Liver (tissue), 9 donors: ENCODE results near the gene SECTM1. TPM values are rescaled to one million over a fixed set of nuclear protein-coding genes. Genes with fewer than 3 reads are reported as not detected.

ENCODE experiments used
- DNase-seq: peaks from one replicate; pipeline ENCODE4 v3.0.0-alpha.2; 2017; ENCODE audit warnings: low spot score
- H3K27ac ChIP-seq, 2 donors: one replicate each; pipeline ENCODE4 v1.7.0; 2013; ENCODE audit warnings: inconsistent platforms in 2 of 2, low read length in 2 of 2, control low read depth in 1 of 2, low read depth in 1 of 2, mild to moderate bottlenecking in 1 of 2
- H3K27me3 ChIP-seq, 4 donors: one replicate each; pipeline versions ENCODE4 v1.6.1 to v1.7.0; 2013; ENCODE audit warnings: low read length in 3 of 4, inconsistent platforms in 1 of 4, mild to moderate bottlenecking in 1 of 4, moderate library complexity in 1 of 4; ENCODE audit not compliant: control insufficient read depth in 4 of 4, insufficient read depth in 4 of 4
- H3K36me3 ChIP-seq, 4 donors: one replicate each; pipeline versions ENCODE4 v1.6.1 to v1.7.0; 2013; ENCODE audit warnings: low read length in 3 of 4, mild to moderate bottlenecking in 3 of 4, low read depth in 1 of 4, moderate library complexity in 1 of 4; ENCODE audit not compliant: control insufficient read depth in 4 of 4, insufficient read depth in 3 of 4
- H3K4me1 ChIP-seq, 4 donors: one replicate each; pipeline versions ENCODE4 v1.6.1 to v1.7.0; 2013; ENCODE audit warnings: low read length in 3 of 4, mild to moderate bottlenecking in 3 of 4, moderate library complexity in 1 of 4; ENCODE audit not compliant: control insufficient read depth in 4 of 4, insufficient read depth in 4 of 4
- H3K4me3 ChIP-seq, 3 donors: one replicate each; pipeline versions ENCODE4 v1.6.1 to v1.7.0; 2013; ENCODE audit warnings: low read length in 3 of 3, control low read depth in 1 of 3, low read depth in 1 of 3, mild to moderate bottlenecking in 1 of 3
- H3K9ac ChIP-seq, 2 donors: one replicate each; pipeline ENCODE4 v1.7.0; 2013; ENCODE audit warnings: low read length in 2 of 2, mild to moderate bottlenecking in 2 of 2, moderate library complexity in 2 of 2, control low read depth in 1 of 2, low read depth in 1 of 2
- H3K9me3 ChIP-seq, 4 donors: one replicate each; pipeline versions ENCODE4 v1.6.1 to v1.7.0; 2013; ENCODE audit warnings: low read length in 3 of 4; ENCODE audit not compliant: control insufficient read depth in 4 of 4
- ATF3 ChIP-seq: IDR thresholded peaks from 2 replicates; pipeline ENCODE4 v1.6.1; 2016; ENCODE audit warnings: antibody characterized with exemption
- EGR1 ChIP-seq, 2 donors: IDR thresholded peaks; 2 replicates each; pipeline ENCODE4 v1.6.1; 2016 to 2018; ENCODE audit warnings: antibody characterized with exemption in 2 of 2, low read depth in 2 of 2
- FOXA1 ChIP-seq: IDR thresholded peaks from 2 replicates; pipeline ENCODE4 v1.6.1; 2016; ENCODE audit warnings: antibody characterized with exemption
- FOXA2 ChIP-seq: IDR thresholded peaks from 2 replicates; pipeline ENCODE4 v1.6.1; 2016; ENCODE audit warnings: antibody characterized with exemption
- GABPA ChIP-seq, 2 donors: IDR thresholded peaks in 1 of 2; conservative IDR thresholded peaks in 1 of 2; 2 replicates each; pipeline ENCODE4 v1.6.1; 2016; ENCODE audit warnings: antibody characterized with exemption in 2 of 2, mild to moderate bottlenecking in 1 of 2, moderate library complexity in 1 of 2
- HNF4A ChIP-seq, 2 donors: conservative IDR thresholded peaks; 2 replicates each; pipeline ENCODE4 v1.6.1; 2016; ENCODE audit warnings: antibody characterized with exemption in 2 of 2, mild to moderate bottlenecking in 2 of 2
- HNF4G ChIP-seq: IDR thresholded peaks from 2 replicates; pipeline ENCODE4 v1.6.1; 2016; ENCODE audit warnings: antibody characterized with exemption
- JUND ChIP-seq, 2 donors: IDR thresholded peaks; 2 replicates each; pipeline ENCODE4 v1.6.1; 2016; ENCODE audit warnings: antibody characterized with exemption in 2 of 2
- NR2F2 ChIP-seq: IDR thresholded peaks from 2 replicates; pipeline ENCODE4 v1.6.1; 2016; ENCODE audit warnings: antibody characterized with exemption
- RAD21 ChIP-seq, 2 donors: IDR thresholded peaks; 2 replicates each; pipeline ENCODE4 v1.6.1; 2016; ENCODE audit warnings: antibody characterized with exemption in 2 of 2, mild to moderate bottlenecking in 2 of 2
- REST ChIP-seq: IDR thresholded peaks from 2 replicates; pipeline ENCODE4 v1.6.1; 2016; ENCODE audit warnings: antibody characterized with exemption, mild to moderate bottlenecking
- RXRA ChIP-seq, 2 donors: IDR thresholded peaks; 2 replicates each; pipeline ENCODE4 v1.6.1; 2017 to 2018; ENCODE audit warnings: antibody characterized with exemption in 2 of 2, mild to moderate bottlenecking in 1 of 2
- SP1 ChIP-seq: IDR thresholded peaks from 2 replicates; pipeline ENCODE4 v1.6.1; 2018; ENCODE audit warnings: antibody characterized with exemption, mild to moderate bottlenecking
- TAF1 ChIP-seq: conservative IDR thresholded peaks from 2 replicates; pipeline ENCODE4 v1.6.1; 2016; ENCODE audit warnings: antibody characterized with exemption, mild to moderate bottlenecking
- YY1 ChIP-seq: IDR thresholded peaks from 2 replicates; pipeline ENCODE4 v1.6.1; 2016; ENCODE audit warnings: antibody characterized with exemption, mild to moderate bottlenecking
- WGBS: extraction: QIAGEN DNeasy Blood & Tissue Kit; methylation state at CpG from one replicate; pipeline ENCODE4 v1.1.7; 2013; 5-methylcytosine and 5-hydroxymethylcytosine counted together
- polyA plus RNA-seq, 2 donors: library from polyadenylated mRNA; stranded (reverse) in 1 of 2; unstranded in 1 of 2; fragments of 200-250 nt in 1 of 2; fragments of >200 nt in 1 of 2; fragmentation: Nextera tagmentation in 1 of 2; extraction: Ambion mirVana in 1 of 2; gene quantifications; one replicate each; pipeline versions ENCODE4 v1.2.1 to v1.2.3, GENCODE V29; 2013 to 2015
- total RNA-seq, 2 donors: library from RNA; depleted of rRNA; stranded (reverse); fragments of >200 nt; gene quantifications; one replicate each; pipeline ENCODE4 v1.2.3, GENCODE V29; 2014
- TF ChIP-seq, protein P1 (sequence below): fragments of 150-350 bp; IDR thresholded peaks from 2 replicates; pipeline ENCODE4 v1.5.1; 2017; ENCODE audit warnings: improper control_type of control experiment, low read depth, low read length; ENCODE audit not compliant: missing input control
- TF ChIP-seq, protein P2 (sequence below): IDR thresholded peaks from 2 replicates; pipeline ENCODE4 v1.6.1; 2016; ENCODE audit warnings: antibody characterized with exemption
- TF ChIP-seq, protein P3 (sequence below): IDR thresholded peaks from 2 replicates; pipeline ENCODE4 v1.6.1; 2016; ENCODE audit warnings: antibody characterized with exemption
- donor health status: healthy.
- donor health status: healthy.
- donor health status: healthy.
- donor health status: healthy.
- donor health status: healthy.

SECTM1 gene
- total and polyA plus RNA-seq, 4 donors, result 1.3 to 14.2 (median 4.6) TPM

- no peaks in the 10 kb centered on the region for H3K36me3 ChIP-seq
- H3K9me3 ChIP-seq, result no peaks in the 10 kb centered on the region
- no peaks in the 10 kb centered on the region for H3K27me3 ChIP-seq
- DNase-seq, result peak; percentile 62
- peaks cover 7 to 29% (median 14%) of the 10 kb centered on the region in 4 donors for H3K4me1 ChIP-seq
- TF ChIP-seq HNF4A (conservative IDR thresholded peaks at IDR 0.05) (no peak), RAD21 (IDR thresholded peaks at IDR 0.05) (peak; percentile 71 to 79)
- TF ChIP-seq, protein P1, sequence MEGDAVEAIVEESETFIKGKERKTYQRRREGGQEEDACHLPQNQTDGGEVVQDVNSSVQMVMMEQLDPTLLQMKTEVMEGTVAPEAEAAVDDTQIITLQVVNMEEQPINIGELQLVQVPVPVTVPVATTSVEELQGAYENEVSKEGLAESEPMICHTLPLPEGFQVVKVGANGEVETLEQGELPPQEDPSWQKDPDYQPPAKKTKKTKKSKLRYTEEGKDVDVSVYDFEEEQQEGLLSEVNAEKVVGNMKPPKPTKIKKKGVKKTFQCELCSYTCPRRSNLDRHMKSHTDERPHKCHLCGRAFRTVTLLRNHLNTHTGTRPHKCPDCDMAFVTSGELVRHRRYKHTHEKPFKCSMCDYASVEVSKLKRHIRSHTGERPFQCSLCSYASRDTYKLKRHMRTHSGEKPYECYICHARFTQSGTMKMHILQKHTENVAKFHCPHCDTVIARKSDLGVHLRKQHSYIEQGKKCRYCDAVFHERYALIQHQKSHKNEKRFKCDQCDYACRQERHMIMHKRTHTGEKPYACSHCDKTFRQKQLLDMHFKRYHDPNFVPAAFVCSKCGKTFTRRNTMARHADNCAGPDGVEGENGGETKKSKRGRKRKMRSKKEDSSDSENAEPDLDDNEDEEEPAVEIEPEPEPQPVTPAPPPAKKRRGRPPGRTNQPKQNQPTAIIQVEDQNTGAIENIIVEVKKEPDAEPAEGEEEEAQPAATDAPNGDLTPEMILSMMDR, result peak; percentile 64
- no peak overlapping the region for H3K9ac ChIP-seq
- no peak overlapping the region for H3K27ac ChIP-seq
- 53% methylated on average over 21 of the region's 21 CpGs for WGBS
- no peak overlapping the region for H3K4me3 ChIP-seq
Measured at GRCh38 chr17:82300707-82301270, 32.8 kb downstream of the SECTM1 start.

GRCh38 chr17:82300228-82300627, 33.3 kb downstream of the SECTM1 start:
- WGBS, result 94% methylated on average over 13 of the region's 13 CpGs
- H3K36me3 ChIP-seq, result no peaks in the 10 kb centered on the region

More at GRCh38 chr17:82300228-82300627, 33.3 kb downstream of the SECTM1 start:
- Histone ChIP-seq H3K9me3 (no peaks in the 10 kb centered on the region), H3K27ac (no peak overlapping the region), H3K9ac (no peak overlapping the region), H3K4me3 (no peak overlapping the region), H3K27me3 (no peaks in the 10 kb centered on the region), H3K4me1 (peaks cover 9 to 34% (median 17%) of the 10 kb centered on the region in 4 donors)
- DNase-seq, result no peak
- TF ChIP-seq EGR1 (IDR thresholded peaks at IDR 0.05; ENCODE audit: low read depth in 2 of 2) (no peak), TAF1 (no peak), REST (no peak), JUND (IDR thresholded peaks at IDR 0.05) (no peak), FOXA1 (no peak), HNF4A (conservative IDR thresholded peaks at IDR 0.05) (no peak), RXRA (IDR thresholded peaks at IDR 0.05) (no peak), ATF3 (no peak), HNF4G (no peak), RAD21 (IDR thresholded peaks at IDR 0.05) (no peak), NR2F2 (no peak), FOXA2 (no peak), GABPA (IDR thresholded peaks at IDR 0.05 in 1 of 2, conservative IDR thresholded peaks at IDR 0.05 in 1 of 2) (no peak), SP1 (no peak), YY1 (no peak)
- TF ChIP-seq, protein P2, sequence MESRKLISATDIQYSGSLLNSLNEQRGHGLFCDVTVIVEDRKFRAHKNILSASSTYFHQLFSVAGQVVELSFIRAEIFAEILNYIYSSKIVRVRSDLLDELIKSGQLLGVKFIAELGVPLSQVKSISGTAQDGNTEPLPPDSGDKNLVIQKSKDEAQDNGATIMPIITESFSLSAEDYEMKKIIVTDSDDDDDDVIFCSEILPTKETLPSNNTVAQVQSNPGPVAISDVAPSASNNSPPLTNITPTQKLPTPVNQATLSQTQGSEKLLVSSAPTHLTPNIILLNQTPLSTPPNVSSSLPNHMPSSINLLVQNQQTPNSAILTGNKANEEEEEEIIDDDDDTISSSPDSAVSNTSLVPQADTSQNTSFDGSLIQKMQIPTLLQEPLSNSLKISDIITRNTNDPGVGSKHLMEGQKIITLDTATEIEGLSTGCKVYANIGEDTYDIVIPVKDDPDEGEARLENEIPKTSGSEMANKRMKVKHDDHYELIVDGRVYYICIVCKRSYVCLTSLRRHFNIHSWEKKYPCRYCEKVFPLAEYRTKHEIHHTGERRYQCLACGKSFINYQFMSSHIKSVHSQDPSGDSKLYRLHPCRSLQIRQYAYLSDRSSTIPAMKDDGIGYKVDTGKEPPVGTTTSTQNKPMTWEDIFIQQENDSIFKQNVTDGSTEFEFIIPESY, result no peak
- TF ChIP-seq, protein P3, sequence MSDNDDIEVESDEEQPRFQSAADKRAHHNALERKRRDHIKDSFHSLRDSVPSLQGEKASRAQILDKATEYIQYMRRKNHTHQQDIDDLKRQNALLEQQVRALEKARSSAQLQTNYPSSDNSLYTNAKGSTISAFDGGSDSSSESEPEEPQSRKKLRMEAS, result no peak
- TF ChIP-seq, protein P1, result no peak
